IPS DF 6.9 (cell line): ENCODE data around the gene MMP23B.
"Not testable (repeated sequence)": the region's sequence is repeated elsewhere in the genome, so short reads cannot be mapped to it uniquely, and the experiment has no call there.

Experiments
- DNase-seq: peaks from one replicate; pipeline ENCODE4 v3.0.0-alpha.2; 2013; ENCODE audit warnings: low read depth, low spot score
- H3K27ac ChIP-seq: one replicate; pipeline ENCODE4 v1.5.1; 2013; ENCODE audit warnings: low read length, control low read depth
- H3K27me3 ChIP-seq: 2 replicates; pipeline ENCODE4 v1.6.1; 2013; ENCODE audit warnings: mild to moderate bottlenecking, low read length; ENCODE audit not compliant: control insufficient read depth, insufficient read depth
- H3K36me3 ChIP-seq: 2 replicates; pipeline ENCODE4 v1.6.1; 2013; ENCODE audit warnings: low read length; ENCODE audit not compliant: control insufficient read depth, insufficient read depth
- H3K4me1 ChIP-seq: 2 replicates; pipeline ENCODE4 v1.6.1; 2013; ENCODE audit warnings: low read length; ENCODE audit not compliant: control insufficient read depth, insufficient read depth
- H3K4me3 ChIP-seq: 2 replicates; pipeline ENCODE4 v1.5.1; 2013; ENCODE audit warnings: mild to moderate bottlenecking, low read length
- H3K9me3 ChIP-seq: 2 replicates; pipeline ENCODE4 v1.6.1; 2013; ENCODE audit warnings: low read length, inconsistent platforms; ENCODE audit not compliant: control insufficient read depth, insufficient read depth
- WGBS: extraction: QIAGEN DNeasy Blood & Tissue Kit; methylation state at CpG from one replicate; pipeline ENCODE4 v1.1.7; 2013; ENCODE audit warnings: mixed read lengths, missing lambda C conversion rate; ENCODE audit not compliant: insufficient read length, insufficient coverage; 5-methylcytosine and 5-hydroxymethylcytosine counted together

The MMP23B gene

DNA sequence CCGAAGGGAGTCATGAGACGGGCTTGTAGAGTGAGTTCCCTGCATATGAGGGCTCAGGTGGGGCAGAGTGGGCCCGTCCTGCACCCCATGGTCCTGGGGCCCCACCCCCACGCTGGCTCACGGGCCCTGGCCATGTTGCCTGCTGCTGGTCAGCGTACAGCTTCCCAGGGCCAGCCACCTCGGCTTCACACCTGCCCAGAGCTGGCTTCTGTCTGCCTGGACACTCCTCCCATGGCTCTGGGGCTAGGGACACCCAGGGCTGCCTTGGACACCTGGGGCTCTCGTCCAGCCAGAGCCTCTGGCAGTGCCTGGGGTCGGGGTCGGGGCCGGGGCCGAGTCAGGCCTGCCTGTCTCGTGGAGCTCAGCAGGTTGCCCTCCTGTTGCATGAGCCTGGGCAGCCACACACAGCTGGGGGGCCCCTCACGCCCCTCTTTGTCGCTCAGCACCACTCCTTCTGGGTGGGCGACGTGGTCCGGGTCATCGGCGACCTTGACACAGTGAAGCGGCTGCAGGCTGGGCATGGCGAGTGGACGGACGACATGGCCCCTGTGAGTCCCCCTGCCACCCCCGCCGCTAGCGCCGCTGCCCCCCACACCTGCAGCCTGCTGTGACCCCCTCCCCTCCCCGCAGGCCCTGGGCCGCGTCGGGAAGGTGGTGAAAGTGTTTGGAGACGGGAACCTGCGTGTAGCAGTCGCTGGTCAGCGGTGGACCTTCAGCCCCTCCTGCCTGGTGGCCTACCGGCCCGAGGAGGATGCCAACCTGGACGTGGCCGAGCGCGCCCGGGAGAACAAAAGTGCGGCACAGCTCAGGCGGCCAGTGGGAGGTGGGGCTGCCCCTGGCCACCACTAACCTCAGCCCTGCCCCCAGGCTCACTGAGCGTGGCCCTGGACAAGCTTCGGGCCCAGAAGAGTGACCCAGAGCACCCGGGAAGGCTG lies 5.5 kb upstream of the MMP23B start:
- Histone ChIP-seq H3K36me3 (no peaks in the 10 kb centered on the region), H3K9me3 (no peaks in the 10 kb centered on the region), H3K27me3 (no peaks in the 10 kb centered on the region), H3K4me3 (no peak overlapping the region), H3K4me1 (peaks cover 5% of the 10 kb centered on the region; the same call in 1 of the 2 replicates), H3K27ac (no peak overlapping the region)
- WGBS, result no CpG with 5 or more reads among the region's 48 CpGs
- DNase-seq, result no peak

DNA sequence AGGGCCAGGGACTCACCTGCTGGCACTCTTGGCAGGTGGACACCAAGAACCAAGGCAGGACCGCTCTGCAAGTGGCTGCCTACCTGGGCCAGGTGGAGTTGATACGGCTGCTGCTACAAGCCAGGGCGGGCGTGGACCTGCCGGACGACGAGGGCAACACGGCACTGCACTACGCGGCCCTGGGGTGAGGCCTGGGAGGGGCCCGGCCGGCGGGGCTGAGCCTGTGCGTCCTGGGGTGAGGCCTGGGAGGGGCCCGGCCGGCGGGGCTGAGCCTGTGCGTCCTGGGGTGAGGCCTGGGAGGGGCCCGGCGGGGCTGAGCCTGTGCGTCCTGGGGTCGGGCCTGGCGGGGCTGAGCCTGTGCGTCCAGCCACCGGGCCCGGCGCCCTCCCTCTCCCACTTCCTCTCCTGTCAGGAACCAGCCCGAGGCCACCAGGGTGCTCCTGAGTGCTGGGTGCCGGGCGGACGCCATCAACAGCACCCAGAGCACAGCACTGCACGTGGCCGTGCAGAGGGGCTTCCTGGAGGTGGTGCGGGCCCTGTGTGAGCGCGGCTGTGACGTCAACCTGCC lies 4.6 kb upstream of the MMP23B start:
- no peak for DNase-seq
- Histone ChIP-seq H3K4me1 (peaks cover 5% of the 10 kb centered on the region; the same call in 1 of the 2 replicates), H3K27me3 (no peaks in the 10 kb centered on the region; the same call in 1 of the 2 replicates), H3K27ac (no peak overlapping the region), H3K36me3 (no peaks in the 10 kb centered on the region), H3K9me3 (no peaks in the 10 kb centered on the region), H3K4me3 (no peak overlapping the region)
- no CpG with 5 or more reads among the region's 37 CpGs for WGBS

DNA sequence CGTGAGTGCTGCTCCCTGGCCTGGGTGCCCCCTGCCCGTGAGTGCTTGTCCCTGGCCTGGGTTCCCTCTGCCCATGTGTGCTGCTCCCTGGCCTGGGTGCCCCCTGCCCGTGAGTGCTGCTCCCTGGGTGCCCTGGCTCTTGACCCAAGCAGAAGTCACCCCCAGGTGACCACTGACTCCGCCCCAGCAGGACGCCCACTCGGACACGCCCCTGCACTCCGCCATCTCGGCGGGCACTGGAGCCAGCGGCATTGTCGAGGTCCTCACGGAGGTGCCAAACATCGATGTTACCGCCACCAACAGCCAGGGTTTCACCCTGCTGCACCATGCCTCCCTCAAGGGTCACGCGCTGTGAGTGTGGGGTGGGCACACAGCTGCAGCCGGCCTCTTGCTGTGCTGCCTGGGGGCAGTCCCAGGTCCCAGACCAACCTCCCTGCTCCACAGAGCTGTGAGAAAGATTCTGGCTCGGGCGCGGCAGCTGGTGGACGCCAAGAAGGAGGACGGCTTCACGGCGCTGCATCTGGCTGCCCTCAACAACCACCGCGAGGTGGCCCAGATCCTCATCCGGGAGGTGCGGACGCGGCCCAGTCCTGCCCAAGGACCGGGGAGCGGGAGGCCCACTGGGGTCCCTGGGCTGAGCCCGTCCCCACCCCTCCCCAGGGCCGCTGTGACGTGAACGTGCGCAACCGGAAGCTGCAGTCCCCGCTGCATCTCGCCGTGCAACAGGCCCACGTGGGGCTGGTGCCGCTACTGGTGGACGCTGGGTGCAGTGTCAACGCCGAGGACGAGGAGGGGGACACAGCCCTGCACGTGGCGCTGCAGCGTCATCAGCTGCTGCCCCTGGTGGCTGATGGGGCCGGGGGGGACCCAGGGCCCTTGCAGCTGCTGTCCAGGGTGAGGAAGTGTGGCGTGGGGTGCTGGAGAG lies 3.9 kb upstream of the MMP23B start:
- Histone ChIP-seq H3K36me3 (no peaks in the 10 kb centered on the region), H3K27me3 (no peaks in the 10 kb centered on the region; the same call in 1 of the 2 replicates), H3K9me3 (no peaks in the 10 kb centered on the region), H3K27ac (no peak overlapping the region), H3K4me3 (no peak overlapping the region; the same call in 1 of the 2 replicates), H3K4me1 (peaks cover 5% of the 10 kb centered on the region; the same call in 1 of the 2 replicates)
- WGBS, result no CpG with 5 or more reads among the region's 53 CpGs
- DNase-seq, result no peak

DNA sequence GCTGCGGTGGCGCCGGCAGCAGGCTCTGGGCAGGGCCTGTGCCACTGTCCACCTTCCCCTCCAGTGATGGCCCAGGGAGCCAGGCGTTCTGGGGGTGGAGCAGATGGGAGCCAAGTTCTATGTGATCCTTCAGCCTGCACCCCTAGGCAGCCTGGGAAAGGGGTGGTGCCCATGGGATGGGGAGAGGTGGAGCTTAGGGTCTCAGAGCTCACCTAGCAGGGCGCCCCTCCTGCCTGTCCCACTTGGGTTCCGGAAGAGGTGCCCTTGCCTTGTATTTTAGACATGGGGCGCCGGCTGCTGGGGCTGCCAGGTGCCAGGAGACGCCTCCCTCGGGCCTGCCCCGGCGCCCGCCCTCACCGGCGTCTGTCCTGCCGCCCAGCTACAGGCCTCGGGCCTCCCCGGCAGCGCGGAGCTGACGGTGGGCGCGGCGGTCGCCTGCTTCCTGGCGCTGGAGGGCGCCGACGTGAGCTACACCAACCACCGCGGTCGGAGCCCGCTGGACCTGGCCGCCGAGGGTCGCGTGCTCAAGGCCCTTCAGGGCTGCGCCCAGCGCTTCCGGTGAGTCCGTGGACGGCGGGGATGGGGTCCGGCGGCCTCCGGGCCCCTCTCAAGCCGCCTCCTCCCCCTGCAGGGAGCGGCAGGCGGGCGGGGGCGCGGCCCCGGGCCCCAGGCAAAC lies 3.1 kb upstream of the MMP23B start:
- no peak for DNase-seq
- peak overlapping the region; percentile 42; the same call in 1 of the 2 replicates for H3K4me3 ChIP-seq
- no CpG with 5 or more reads among the region's 53 CpGs for WGBS

DNA sequence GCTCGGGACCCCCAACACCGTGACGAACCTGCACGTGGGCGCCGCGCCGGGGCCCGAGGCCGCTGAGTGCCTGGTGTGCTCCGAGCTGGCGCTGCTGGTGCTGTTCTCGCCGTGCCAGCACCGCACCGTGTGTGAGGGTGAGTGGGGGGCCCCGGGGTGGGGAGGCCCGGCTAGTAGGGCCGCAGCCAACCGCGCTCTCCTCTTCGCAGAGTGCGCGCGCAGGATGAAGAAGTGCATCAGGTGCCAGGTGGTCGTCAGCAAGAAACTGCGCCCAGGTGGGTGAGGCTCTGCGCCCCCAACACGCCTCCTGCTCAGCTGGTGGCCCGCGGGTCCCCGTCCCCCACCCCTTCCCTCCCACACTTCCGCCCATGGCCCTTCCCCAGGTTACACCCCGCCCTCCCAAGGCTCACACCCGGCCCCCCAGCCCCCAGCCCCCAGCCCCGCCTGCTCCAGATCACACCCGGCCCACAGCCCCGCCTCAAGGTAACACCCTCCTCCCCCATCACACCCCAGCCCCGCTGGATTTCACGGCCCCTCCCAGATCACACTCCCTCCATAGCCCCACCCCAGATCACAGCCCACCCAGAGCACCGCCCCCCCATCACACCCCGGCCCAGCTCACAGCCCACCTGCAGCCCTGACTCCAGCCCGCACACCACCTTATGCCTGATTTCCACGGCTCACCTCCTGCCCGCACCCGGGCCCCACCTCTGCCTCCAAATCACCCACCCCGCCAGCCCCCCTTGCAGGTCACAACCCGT lies 2.4 kb upstream of the MMP23B start:
- H3K4me3 ChIP-seq, result peak overlapping the region; percentile 42; the same call in 1 of the 2 replicates
- no CpG with 5 or more reads among the region's 48 CpGs for WGBS

More for the DNA sequence above, 3.1 kb upstream of the MMP23B start:
- H3K36me3 ChIP-seq, result no peaks in the 10 kb centered on the region
- no peaks in the 10 kb centered on the region; the same call in 1 of the 2 replicates for H3K27me3 ChIP-seq
- H3K4me1 ChIP-seq, result peaks cover 5% of the 10 kb centered on the region; the same call in 1 of the 2 replicates
- no peaks in the 10 kb centered on the region for H3K9me3 ChIP-seq
- no peak overlapping the region for H3K27ac ChIP-seq

DNA sequence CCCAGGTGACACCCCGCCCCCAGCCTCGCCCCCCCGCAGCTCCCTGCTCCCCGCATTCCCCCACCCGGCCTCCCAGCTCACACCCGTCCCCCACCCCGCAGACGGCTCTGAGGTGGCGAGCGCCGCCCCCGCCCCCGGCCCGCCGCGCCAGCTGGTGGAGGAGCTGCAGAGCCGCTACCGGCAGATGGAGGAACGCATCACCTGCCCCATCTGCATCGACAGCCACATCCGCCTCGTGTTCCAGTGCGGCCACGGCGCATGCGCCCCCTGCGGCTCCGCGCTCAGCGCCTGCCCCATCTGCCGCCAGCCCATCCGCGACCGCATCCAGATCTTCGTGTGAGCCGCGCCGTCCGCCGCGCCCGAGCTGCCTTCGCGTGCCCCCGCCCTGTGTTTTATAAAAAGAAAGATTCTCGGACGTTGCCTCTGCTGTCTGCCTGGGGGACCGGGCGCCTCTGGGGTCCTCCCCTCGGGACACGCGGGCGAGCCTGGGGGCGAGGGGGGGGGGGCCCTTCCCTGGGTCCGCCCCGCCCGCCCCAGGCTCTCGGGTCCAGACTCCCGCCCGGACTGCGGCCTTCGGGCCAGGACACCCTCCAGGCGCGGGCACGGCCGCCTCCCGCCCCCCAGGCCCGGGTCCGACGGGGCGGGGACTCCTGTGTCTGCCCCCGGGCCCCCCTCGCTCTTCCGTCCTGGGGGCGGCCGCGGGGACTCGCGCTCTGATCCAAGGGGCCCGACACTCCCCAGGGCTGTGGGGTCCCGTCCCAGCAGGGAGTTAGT lies 1.6 kb upstream of the MMP23B start:
- Histone ChIP-seq H3K36me3 (no peaks in the 10 kb centered on the region), H3K27me3 (no peaks in the 10 kb centered on the region; the same call in 1 of the 2 replicates), H3K4me3 (peak overlapping the region; percentile 1; the same call in 1 of the 2 replicates), H3K4me1 (peaks cover 5% of the 10 kb centered on the region; the same call in 1 of the 2 replicates), H3K27ac (no peak overlapping the region), H3K9me3 (no peaks in the 10 kb centered on the region)
- no peak for DNase-seq
- WGBS, result no CpG with 5 or more reads among the region's 81 CpGs

More for the DNA sequence above, 2.4 kb upstream of the MMP23B start:
- no peaks in the 10 kb centered on the region for H3K9me3 ChIP-seq
- no peak overlapping the region for H3K27ac ChIP-seq
- no peaks in the 10 kb centered on the region for H3K36me3 ChIP-seq
- peaks cover 5% of the 10 kb centered on the region; the same call in 1 of the 2 replicates for H3K4me1 ChIP-seq
- H3K27me3 ChIP-seq, result no peaks in the 10 kb centered on the region; the same call in 1 of the 2 replicates
- DNase-seq, result no peak

DNA sequence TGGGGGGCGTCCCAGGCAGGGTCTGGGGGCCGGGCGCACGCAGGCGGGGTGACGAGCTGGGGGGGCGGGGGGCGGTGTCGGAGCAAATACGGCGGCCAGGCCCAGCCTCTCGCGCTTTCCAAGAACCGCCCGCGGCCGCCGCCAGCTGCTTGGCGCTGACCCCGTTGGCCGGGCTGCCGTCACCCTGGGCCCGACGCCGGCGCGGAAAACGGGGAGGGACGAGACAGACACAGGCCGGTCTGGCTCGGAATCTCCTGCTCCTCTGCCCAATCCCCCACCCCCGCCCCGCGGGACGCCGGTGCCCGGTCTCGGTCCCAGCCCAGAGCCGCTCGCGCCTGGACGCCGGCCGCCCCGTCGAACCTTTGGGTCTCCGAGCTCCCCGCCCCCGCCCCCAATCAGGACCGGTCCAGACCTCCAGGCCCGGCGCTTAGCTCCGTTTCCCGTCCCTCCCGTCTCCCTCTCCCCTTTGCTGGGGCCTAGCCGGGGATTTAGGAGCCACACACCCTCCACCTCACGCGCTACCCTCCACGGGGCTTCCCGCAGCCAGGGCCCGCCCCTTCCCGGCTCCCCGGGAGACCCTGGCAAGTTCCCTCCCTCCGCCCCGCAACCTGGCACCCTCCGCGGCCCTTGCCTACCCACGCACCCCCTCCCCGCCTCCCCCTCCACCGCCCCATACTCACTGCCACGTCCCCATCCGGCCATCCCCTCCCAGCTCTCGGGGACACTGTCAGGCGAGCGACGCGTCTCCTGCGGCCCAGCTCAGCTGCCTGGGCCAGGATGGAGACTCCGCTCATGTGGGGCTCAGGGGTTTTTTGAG lies 800 bp upstream of the MMP23B start:
- Histone ChIP-seq H3K36me3 (no peaks in the 10 kb centered on the region), H3K27me3 (no peaks in the 10 kb centered on the region; the same call in 1 of the 2 replicates), H3K4me3 (peak overlapping the region; percentile 5; the same call in 1 of the 2 replicates), H3K9me3 (no peaks in the 10 kb centered on the region), H3K27ac (no peak overlapping the region), H3K4me1 (peaks cover 3% of the 10 kb centered on the region; the same call in 1 of the 2 replicates)
- WGBS, result no CpG with 5 or more reads among the region's 79 CpGs
- DNase-seq, result no peak

DNA sequence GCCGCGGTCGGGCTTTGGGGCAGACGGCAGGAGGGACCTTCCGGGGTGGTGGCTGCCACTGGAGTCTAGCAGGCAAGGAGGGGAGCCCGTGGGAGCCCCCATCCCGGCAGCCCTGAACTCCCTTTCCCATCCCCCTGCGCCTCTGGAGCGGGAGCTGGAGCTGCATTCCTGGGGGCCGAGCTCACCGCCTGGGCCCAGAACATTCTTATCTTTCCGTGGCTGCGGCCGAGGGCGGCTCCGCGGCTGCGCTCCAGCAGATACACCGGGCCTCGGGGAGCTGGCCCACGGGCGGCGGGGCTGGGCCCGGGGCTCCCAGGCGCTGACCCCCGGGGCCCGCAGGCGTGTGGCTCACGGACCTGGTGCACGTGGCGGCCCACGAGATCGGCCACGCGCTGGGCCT lies 1.4 kb downstream of the MMP23B start:
- not testable (repeated sequence) for H3K27me3 ChIP-seq, H3K4me3 ChIP-seq, DNase-seq, H3K27ac ChIP-seq, H3K4me1 ChIP-seq, H3K9me3 ChIP-seq
- peaks cover 13% of the 10 kb centered on the region for H3K36me3 ChIP-seq
- WGBS, result no CpG with 5 or more reads among the region's 35 CpGs
